NCI-H1694 treated with DMSO at 0.1 percent for 48 hours (cell line): ENCODE results near the gene MINK1.
"Not testable (repeated sequence)": the region's sequence is repeated elsewhere in the genome, so short reads cannot be mapped to it uniquely, and the experiment has no call there.

Experiments
- DNase-seq: peaks from one replicate; lab custom pipeline; 2025; lab: John Stamatoyannopoulos, UW

The MINK1 gene

GRCh38 chr17:4846635-4847390, 13.7 kb downstream of the MINK1 start:
- DNase-seq = no peak

DNA sequence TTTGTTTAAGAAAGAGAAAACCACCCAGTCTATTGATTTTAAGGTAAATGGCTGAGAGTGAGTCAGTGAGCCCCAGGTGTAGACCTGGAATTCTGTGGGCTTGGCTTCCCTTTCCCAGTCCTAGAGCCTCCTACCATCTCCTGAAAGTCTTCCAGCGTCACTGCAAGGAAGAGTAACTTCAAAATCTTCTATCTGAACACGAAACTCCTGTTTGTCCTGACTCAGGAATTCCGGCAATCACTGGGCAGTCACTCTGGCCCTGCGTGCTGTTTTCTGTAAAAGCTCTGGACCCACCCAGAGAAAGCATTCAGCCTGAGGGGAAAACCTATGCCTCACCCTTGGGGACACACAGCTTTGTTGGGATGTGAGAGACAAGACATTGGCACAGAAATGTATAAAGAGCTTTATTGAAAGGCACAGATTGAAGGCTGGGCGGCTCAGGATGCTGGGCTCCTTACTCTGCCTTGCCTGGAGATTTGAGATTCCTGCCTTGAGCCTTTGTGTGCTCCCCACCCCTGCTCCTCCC, 15.9 kb downstream of the MINK1 start:
- no peak for DNase-seq

DNA sequence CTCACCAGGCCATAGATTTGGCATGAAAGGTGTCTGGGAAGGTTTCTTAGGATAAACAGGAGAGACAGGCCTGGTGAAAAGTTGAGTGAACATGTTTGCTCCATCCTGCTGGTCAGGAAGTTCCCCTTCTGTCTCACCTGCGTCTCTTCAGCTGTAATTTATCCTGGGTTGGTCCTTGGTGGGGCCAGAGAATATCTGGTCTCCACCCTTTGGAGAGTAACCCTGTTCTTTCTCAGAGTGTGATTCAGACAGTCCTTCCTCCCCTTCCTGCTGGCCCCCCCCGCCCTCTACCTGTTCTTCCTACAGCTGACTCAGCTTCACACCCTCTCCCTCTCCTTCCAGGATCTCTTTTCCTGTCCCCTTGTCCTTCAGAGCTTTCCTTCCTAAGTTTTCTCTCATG, 17.1 kb downstream of the MINK1 start:
- no peak for DNase-seq

DNA sequence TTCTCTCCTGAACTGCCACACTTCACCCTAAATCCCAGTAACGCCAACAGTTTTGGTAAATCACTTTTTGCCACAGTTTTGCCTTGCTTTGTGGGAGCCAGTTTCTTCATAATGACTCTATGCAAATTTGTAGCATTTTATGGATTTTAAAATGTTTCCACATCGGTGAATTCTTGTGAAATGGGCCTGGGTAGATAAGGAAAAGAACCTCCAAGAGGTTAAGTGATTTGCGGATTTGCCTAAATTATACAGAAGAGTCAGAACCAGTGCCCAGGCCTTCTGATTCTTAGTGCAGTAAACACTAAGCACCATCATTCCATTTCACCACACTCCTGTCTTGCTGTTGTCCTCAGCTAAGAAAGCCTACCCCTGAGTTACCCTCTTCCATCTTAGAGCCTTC, 17.9 kb downstream of the MINK1 start:
- no peak for DNase-seq

DNA sequence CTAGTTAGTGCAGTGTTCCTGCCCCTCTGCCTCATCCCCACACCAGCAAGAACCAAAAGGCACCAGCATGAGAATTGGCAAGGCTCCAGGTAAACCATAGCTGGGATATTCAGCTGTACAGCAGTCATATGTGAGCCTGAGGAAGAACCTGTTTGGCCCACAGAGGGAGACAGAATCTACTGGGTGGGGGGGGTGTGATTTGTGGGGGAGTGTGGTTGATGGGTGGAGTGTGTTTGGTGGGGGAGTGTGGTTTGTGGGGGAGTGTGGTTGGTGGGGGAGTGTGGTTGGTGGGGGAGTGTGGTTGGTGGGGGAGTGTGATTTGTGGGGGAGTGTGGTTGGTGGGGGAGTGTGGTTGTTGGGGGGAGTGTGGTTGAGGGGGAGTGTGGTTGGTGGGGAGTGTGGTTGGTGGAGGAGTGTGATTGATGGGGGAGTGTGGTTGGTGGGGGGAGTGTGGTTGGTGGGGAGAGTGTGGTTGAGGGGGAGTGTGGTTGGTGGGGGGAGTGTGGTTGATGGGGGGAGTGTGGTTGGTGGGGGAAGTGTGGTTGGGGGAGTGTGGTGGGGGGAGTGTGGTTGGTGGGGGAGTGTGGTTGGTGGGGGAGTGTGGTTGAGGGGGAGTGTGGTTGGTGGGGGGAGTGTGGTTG, 19.5 kb downstream of the MINK1 start:
- DNase-seq = peak; percentile 72

- DNase-seq = no peak
Observed at GRCh38 chr17:4853208-4853671, 20.1 kb downstream of the MINK1 start.

- peak; percentile 90 for DNase-seq
Observed at GRCh38 chr17:4854111-4854681, 21.1 kb downstream of the MINK1 start.

DNA sequence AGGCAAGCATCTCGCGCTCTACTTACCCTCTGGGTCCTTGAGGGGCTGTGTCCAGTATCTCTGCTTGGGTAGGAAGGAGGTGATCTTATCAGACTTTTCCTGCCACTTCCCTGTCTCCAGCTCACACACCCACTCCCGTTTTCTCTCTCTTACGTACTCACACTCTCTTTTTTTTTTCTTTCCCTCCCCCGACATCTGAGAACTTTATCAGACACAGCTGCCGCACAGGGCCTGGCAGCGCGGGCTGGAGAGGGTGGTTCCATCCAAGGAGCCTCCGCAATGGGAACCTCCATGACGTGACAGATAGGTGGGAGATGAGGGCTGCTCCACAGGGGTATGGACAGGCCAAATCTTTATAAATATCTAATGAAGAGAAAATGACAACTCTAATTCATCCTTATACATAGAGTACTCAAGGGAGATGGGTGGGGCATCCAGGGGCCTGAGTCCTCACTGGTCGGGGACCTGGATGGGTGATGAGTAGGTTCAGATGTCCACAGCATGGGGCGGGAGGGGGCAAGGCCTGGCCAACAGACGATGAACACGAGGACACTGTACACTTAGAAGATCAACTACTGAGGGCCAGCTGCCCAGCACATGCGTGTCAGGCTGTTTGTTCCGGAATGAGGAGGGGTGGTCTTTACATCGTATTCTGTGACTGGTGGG, 23.3 kb downstream of the MINK1 start:
- DNase-seq = no peak

DNA sequence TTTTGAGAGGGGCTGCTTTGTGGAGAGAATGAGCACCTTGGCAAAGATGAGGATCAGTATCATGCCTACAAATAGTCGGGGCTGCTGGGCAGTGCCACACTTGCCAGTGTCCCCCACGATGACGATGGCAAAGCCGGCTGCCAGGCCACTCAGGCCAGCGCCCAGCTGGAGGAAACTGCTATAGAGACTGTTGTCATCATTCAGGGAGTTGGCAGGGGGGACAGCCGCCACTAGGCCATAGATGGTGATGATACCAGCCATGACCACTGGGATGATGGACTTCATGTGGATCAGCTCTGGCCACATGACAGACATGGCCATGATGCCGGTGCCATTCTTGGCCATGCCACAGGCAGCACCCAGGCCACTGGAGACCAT, 23.8 kb downstream of the MINK1 start:
- DNase-seq = no peak

DNA sequence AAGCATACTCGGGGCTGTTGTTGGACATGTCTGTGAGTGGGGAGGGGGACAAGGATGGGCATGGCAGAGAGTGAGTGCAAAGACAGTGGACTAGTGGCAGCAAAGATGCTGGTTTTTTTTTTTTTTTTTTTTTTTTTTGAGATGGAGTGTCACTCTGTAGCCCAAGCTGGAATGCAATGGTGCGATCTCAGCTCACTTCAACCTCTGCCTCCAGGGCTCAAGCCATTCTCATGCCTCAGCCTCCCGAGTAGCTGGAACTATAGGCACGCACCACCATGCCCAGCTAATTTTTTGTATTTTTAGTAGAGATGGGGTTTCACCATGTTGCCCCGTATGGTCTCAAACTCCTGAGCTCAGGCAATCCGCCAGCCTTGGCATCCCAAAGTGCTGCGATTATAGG, 24.2 kb downstream of the MINK1 start:
- DNase-seq = not testable (repeated sequence)

DNA sequence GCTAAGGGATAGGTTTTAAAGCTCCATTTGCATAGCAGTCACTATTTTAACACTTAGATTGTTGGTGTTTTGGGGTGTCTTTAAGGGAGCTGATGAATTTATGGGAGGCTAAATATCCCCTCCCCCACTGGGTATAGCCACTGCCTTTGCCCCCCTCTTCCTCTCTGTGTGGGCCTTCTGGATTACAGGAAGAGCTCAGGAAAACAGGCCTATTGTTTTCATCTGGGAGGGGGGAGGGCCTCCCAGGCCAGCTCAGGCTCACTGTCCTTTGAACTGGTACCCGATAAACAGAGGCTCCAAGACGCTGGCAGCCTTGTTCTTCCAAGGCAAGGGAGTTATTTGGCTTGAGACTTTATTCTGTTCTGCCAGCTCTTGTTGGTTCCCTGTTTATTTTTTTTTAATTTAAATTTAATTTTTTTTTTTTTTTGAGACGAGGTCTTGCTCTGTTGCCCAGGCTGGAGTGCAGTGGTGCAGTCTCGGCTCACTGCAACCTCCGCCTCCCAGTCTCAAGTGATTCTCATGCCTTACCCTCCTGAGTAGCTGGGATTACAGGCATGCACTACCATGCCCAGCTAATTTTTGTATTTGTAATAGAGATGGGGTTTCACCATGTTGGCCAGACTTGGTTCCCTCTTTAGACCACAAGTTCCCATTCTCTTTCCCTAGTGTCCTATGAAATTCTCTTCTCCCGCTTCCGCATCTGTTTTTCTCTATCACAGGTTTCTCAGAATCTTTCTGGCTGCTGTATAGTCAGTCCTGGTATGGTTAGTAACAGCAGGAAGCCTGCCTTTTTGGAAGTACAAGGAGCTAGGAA, 25.1 kb downstream of the MINK1 start:
- no peak for DNase-seq

- no peak for DNase-seq
Observed at GRCh38 chr17:4858882-4859260, 25.7 kb downstream of the MINK1 start.

GRCh38 chr17:4859816-4860625, 26.9 kb downstream of the MINK1 start:
- no peak for DNase-seq

GRCh38 chr17:4860651-4861050, 27.5 kb downstream of the MINK1 start:
- no peak for DNase-seq

- DNase-seq = no peak
Observed at GRCh38 chr17:4861052-4861451, 27.9 kb downstream of the MINK1 start.

- DNase-seq = no peak
Observed at GRCh38 chr17:4862720-4863119, 29.6 kb downstream of the MINK1 start.

DNA sequence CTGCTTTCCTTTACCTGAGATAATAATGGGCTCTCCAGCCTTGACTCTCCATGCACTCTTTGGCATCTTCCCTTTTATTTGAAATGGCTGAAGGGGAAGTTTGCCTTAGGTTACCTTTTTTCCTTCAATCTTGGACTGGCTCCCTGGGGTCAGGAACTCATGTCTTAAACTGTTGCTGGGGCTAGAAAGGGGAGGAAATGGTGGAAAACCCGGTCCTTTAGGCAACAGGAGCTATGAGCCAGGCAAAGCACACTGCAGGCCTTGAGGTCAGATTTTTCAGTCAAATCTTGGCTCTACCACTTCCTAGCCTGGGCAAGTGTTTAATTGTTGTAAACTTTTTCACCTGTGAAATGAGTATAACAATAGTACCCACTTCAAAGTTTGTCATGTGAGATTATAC, 30.2 kb downstream of the MINK1 start:
- no peak for DNase-seq

DNA sequence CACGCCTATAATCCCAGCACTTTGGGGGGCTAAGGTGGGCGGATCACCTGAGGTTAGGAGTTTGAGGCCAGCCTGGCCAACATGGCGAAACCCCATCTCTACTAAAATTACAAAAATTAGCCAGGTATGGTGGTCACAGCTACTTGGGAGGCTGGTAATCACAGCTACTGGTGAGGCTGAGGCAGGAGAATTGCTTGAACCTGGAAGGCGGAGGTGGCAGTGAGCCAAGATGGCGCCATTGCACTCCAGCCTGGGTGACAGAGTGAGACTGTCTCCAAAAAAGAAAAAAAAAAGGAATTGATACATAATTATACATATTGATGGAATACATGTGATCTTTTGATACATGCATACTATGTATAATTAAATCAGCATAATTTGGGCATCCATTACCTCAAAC, 34.4 kb downstream of the MINK1 start:
- DNase-seq = not testable (repeated sequence)

DNA sequence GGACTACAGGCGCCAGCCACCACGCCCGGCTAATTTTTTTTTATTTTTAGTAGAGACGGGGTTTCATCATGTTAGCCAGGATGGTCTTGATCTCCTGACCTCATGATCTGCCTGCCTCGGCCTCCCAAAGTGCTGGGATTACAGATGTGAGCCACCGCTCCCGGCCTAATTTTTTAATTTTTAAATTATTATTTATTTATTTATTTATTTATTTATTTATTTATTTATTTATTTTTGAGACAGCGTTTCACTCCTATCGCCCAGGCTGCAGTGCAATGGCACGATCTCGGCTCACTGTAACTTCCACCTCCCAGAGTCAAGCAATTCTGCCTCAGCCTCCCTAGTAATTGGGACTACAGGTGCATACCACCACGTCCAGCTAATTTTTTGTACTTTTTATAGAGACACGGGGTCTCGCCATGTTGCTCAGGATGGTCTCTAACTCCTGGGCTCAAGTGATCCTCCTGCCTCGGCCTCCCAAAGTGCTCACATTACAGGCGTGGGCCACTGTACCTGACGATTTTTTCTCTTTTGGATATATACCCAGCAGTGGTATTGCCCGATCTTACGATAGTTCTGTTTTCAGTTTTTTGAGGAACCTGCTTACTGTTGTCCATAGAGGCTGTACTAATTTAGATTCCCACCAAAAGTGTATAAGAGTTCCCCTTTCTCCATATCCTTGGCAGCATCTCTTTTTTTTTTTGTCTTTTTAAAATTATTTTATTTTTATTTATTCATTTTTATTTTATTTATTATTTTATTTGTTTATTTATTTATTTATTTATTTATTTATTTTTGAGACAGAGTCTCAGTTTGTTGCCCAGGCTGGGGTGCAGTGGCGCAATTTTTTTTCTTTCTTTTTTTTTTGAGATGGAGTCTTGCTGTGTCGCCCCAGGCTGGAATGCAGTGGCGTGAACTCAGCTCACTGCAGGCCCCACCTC, 36.2 kb downstream of the MINK1 start:
- DNase-seq = not testable (repeated sequence)

GRCh38 chr17:4870855-4871254, 37.7 kb downstream of the MINK1 start:
- DNase-seq = no peak
